MM.1S (cell line): ENCODE measurements around the gene P3H2.

Experiments used
- CTCF ChIP-seq: fragments of 300-600 bp; sonication (generic); IDR thresholded peaks from 2 replicates; pipeline ENCODE4 v1.5.1; 2016; ENCODE audit warnings: antibody characterized with exemption, low read length, mixed read lengths
- EZH2 ChIP-seq: fragments of 300-600 bp; sonication (generic); optimal IDR thresholded peaks from 2 replicates; pipeline ENCODE3; 2017; ENCODE audit warnings: low read depth, mild to moderate bottlenecking, antibody characterized with exemption, low read length, mixed read lengths
- EZH2phosphoT487 ChIP-seq: fragments of 300-600 bp; sonication (generic); IDR thresholded peaks from 2 replicates; pipeline ENCODE4 v1.6.1; 2018; ENCODE audit warnings: antibody characterized with exemption, low read length

GRCh38 chr3:190038050-190038933 lies 82.4 kb downstream of the P3H2 start:
- TF ChIP-seq EZH2phosphoT487 (no peak), CTCF (no peak), EZH2 (no peak)
